ENCODE measurements around the gene ULBP3. TPM values are rescaled to one million over a fixed set of nuclear protein-coding genes. Genes with fewer than 3 reads are reported as not detected.

ULBP3 gene
- not detected for total RNA-seq (ENCODE audit: insufficient read depth, low replicate concordance)

- DNase-seq (ENCODE audit: low spot score): peak; percentile 93
These were observed at the start of gene ULBP3 for GRCh38 chr6:150068720-150069648. Gene ULBP3, minus strand, starts transcription at chr6:150069121. Its CDS starts 55 bp downstream, at chr6:150069066.

- no peak for DNase-seq (ENCODE audit: low spot score)
These were observed 49.7 kb upstream of the ULBP3 start for GRCh38 chr6:150118627-150119026.

- no peak for DNase-seq (ENCODE audit: low spot score)
These were observed 49.3 kb upstream of the ULBP3 start for GRCh38 chr6:150118203-150118602.

GRCh38 chr6:150116200-150116800 is 47.4 kb upstream of the ULBP3 start:
- no peak for DNase-seq (ENCODE audit: low spot score)

GRCh38 chr6:150115769-150116168 is 46.8 kb upstream of the ULBP3 start:
- DNase-seq (ENCODE audit: low spot score): no peak

- no peak for DNase-seq (ENCODE audit: low spot score)
These were observed 43.3 kb upstream of the ULBP3 start for GRCh38 chr6:150112233-150112632.

- no peak for DNase-seq (ENCODE audit: low spot score)
These were observed 33.9 kb upstream of the ULBP3 start for GRCh38 chr6:150102750-150103270.

GRCh38 chr6:150100745-150101144 is 31.8 kb upstream of the ULBP3 start:
- no peak for DNase-seq (ENCODE audit: low spot score)

- DNase-seq (ENCODE audit: low spot score): no peak
These were observed 31.0 kb upstream of the ULBP3 start for GRCh38 chr6:150099953-150100352.

GRCh38 chr6:150099546-150099945 is 30.6 kb upstream of the ULBP3 start:
- no peak for DNase-seq (ENCODE audit: low spot score)

- DNase-seq (ENCODE audit: low spot score): no peak
These were observed 29.2 kb upstream of the ULBP3 start for GRCh38 chr6:150098155-150098554.

- DNase-seq (ENCODE audit: low spot score): no peak
These were observed 24.5 kb upstream of the ULBP3 start for GRCh38 chr6:150093397-150093796.

GRCh38 chr6:150091476-150091875 is 22.6 kb upstream of the ULBP3 start:
- no peak for DNase-seq (ENCODE audit: low spot score)

GRCh38 chr6:150090328-150090727 is 21.4 kb upstream of the ULBP3 start:
- no peak for DNase-seq (ENCODE audit: low spot score)

GRCh38 chr6:150088481-150089154 is 19.7 kb upstream of the ULBP3 start:
- no peak for DNase-seq (ENCODE audit: low spot score)

GRCh38 chr6:150087336-150087735 is 18.4 kb upstream of the ULBP3 start:
- no peak for DNase-seq (ENCODE audit: low spot score)

- DNase-seq (ENCODE audit: low spot score): no peak
These were observed 17.1 kb upstream of the ULBP3 start for GRCh38 chr6:150086026-150086425.

- no peak for DNase-seq (ENCODE audit: low spot score)
These were observed 15.5 kb upstream of the ULBP3 start for GRCh38 chr6:150084426-150084825.

- no peak for DNase-seq (ENCODE audit: low spot score)
These were observed 14.9 kb upstream of the ULBP3 start for GRCh38 chr6:150083839-150084238.

- no peak for DNase-seq (ENCODE audit: low spot score)
These were observed 12.8 kb upstream of the ULBP3 start for GRCh38 chr6:150081702-150082101.

GRCh38 chr6:150079604-150080003 is 10.7 kb upstream of the ULBP3 start:
- DNase-seq (ENCODE audit: low spot score): peak; percentile 48

- peak; percentile 80 for DNase-seq (ENCODE audit: low spot score)
These were observed 9.9 kb upstream of the ULBP3 start for GRCh38 chr6:150078788-150079187.

Measured in umbilical cord (tissue), 2 donors.